Spleen (tissue), 7 donors: ENCODE measurements around the gene ZNF860.

Experiments
- POLR2AphosphoS5 ChIP-seq, 3 donors: sonication (generic); formaldehyde crosslinking; IDR thresholded peaks; one replicate each; pipeline ENCODE4 v1.5.1; 2017; ENCODE audit warnings: antibody characterized with exemption in 3 of 3
- TF ChIP-seq, protein P1 (sequence below), 11 experiments: fragments of 200-600 bp in 7 of 11; fragments of 450-650 bp in 4 of 11; sonication (generic) in 4 of 11; IDR thresholded peaks in 8 of 11; conservative IDR thresholded peaks in 3 of 11; 1 replicate in 7 of 11; 2 replicates in 4 of 11; pipeline versions ENCODE4 v1.4.0 to v1.8.0; 2016 to 2021; ENCODE audit warnings: antibody characterized with exemption in 11 of 11, inconsistent platforms in 4 of 11, mild to moderate bottlenecking in 1 of 11
- donor health status: DM: no; HTN: no; CAD: no; lungs with moderate emphysema.
- donor health status: DM: no; HTN: no; CAD: no.
- donor health status: DM: no; HTN: no; CAD: no.

- TF ChIP-seq, protein P1, sequence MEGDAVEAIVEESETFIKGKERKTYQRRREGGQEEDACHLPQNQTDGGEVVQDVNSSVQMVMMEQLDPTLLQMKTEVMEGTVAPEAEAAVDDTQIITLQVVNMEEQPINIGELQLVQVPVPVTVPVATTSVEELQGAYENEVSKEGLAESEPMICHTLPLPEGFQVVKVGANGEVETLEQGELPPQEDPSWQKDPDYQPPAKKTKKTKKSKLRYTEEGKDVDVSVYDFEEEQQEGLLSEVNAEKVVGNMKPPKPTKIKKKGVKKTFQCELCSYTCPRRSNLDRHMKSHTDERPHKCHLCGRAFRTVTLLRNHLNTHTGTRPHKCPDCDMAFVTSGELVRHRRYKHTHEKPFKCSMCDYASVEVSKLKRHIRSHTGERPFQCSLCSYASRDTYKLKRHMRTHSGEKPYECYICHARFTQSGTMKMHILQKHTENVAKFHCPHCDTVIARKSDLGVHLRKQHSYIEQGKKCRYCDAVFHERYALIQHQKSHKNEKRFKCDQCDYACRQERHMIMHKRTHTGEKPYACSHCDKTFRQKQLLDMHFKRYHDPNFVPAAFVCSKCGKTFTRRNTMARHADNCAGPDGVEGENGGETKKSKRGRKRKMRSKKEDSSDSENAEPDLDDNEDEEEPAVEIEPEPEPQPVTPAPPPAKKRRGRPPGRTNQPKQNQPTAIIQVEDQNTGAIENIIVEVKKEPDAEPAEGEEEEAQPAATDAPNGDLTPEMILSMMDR (IDR thresholded peaks at IDR 0.05 in 8 of 11, conservative IDR thresholded peaks at IDR 0.05 in 3 of 11) = no peak
- TF ChIP-seq POLR2AphosphoS5 (IDR thresholded peaks at IDR 0.05) = no peak
Observed at GRCh38 chr3:31943041-31943440, 38.5 kb upstream of the ZNF860 start.
